ENCODE results near the gene SPECC1.

- TF ChIP-seq ZNF780A (CRISPR knock-in tag; IDR thresholded peaks at IDR 0.05) (no peak), ATF3 (CRISPR knock-in tag; IDR thresholded peaks at IDR 0.05) (no peak)
Measured at GRCh38 chr17:20098314-20098713, 89.2 kb downstream of the SPECC1 start.
